NCI-H345 treated with DMSO at 0.1 percent for 48 hours (cell line): ENCODE results near the gene CD151.

ENCODE experiments used
- DNase-seq: peaks from one replicate; lab custom pipeline; 2025; ENCODE audit not compliant: unreplicated experiment; lab: John Stamatoyannopoulos, UW

CD151 gene

GRCh38 chr11:869399-870126 lies 36.8 kb downstream of the CD151 start:
- no peak for DNase-seq

- DNase-seq = no peak
Observed at GRCh38 chr11:870127-870413, 37.3 kb downstream of the CD151 start.

GRCh38 chr11:870418-870817 lies 37.7 kb downstream of the CD151 start:
- no peak for DNase-seq

GRCh38 chr11:871472-871871 lies 38.7 kb downstream of the CD151 start:
- no peak for DNase-seq

DNA sequence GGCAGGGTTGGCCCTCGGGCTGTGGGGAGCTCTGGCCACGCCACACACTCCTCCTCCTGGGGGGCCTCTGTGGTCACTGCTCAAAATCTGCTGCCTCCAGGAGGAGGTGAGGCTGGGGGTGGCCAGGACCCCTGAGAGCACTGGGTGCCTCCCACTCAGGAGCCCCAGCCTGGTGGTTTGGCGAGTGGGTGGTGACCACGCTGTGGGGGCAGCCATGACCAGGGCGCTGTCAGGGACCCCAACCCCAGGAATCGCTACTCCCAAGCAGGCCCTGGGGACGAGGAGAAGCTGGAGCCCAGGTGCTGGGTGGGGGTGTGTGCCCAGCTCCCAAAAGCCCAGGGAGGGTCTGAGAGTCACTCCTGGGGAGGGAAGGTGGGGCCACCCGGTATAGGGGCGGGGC lies 40.0 kb downstream of the CD151 start:
- no peak for DNase-seq

GRCh38 chr11:873706-874105 lies 41.0 kb downstream of the CD151 start:
- DNase-seq = no peak

- DNase-seq = no peak
Observed at GRCh38 chr11:875203-875602, 42.5 kb downstream of the CD151 start.

DNA sequence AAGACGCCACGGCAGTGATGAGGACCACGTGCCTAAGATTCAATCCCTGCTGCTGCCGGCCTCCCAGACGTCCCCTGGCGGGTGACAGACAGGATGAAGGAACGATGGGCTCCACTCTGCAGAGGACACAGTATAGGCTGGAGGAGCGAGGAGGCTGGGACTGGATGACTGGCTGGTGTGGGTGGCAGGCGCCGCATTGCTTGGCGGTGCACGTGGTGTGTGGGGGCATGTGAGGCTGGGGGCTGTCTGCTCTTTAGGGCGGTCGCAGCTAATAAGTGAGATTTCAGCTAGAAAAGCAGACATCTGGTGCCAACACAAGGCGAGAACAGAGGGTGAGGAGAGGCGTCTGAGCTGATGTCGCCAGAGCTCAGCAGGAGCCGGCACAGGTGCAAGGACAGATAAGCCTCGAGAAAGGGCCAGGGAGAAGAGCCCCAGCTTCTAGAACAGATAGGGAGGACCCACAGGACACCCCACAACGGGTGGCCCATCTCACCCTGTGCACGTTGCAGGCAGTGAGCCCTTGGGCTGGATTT lies 43.1 kb downstream of the CD151 start:
- DNase-seq = no peak

GRCh38 chr11:876545-876944 lies 43.8 kb downstream of the CD151 start:
- DNase-seq = no peak

DNA sequence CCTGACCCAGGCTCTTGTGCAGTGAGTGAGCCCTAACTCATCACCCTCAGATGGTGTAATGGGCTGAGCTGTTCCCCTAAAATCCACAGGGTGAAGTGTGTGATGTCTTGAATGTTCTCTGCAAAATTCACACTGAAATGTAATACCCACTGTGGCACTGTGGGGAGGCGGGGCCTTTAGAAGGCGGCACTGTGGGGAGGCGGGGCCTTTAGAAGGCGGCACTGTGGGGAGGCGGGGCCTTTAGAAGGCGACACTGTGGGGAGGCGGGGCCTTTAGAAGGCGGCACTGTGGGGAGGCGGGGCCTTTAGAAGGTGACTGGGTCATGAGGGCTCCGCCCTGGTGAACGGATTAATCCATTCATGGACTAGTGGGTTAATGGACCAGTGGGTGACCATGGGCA lies 44.8 kb downstream of the CD151 start:
- DNase-seq = no peak

- no peak for DNase-seq
Observed at GRCh38 chr11:880447-880846, 47.7 kb downstream of the CD151 start.

DNA sequence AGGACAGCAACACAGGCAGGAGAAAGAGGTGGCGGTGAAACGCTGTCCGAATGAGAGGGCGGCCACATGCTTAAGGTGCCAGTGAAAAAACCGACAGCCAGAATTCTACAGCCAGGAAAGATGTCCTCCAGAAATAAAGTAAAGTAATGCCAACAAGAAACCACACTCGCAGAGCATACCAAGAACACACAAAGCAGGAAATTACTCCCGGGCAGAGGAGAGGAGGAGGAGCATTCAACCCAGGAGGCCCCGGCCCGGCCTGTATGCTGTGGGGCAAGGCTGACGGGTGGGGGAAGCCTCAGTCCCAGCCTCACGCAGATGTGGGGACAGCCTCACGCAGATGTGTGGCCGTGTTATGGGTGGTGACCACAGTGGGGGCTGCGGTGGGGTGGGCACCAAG lies 49.8 kb downstream of the CD151 start:
- DNase-seq = no peak

DNA sequence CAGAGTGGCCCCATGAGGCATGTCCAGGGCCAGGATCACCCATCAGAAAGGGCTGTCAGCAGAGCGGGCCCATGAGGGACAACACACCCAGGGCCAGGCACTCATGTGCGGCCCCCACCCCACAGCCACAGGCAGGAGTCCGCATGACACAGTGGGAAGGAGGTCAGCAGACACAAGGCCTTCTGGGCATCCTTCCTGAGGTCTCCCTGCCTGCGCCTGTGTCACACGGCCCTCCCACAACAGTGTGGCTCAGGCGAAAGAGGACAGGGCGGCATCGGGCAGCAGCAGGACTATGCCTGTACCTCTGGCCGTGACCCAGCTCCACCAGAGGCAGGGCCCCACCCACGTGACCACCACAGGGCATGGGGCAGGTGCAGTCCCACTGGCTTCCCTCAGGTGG lies 50.8 kb downstream of the CD151 start:
- DNase-seq = no peak

GRCh38 chr11:884578-885070 lies 51.9 kb downstream of the CD151 start:
- no peak for DNase-seq

DNA sequence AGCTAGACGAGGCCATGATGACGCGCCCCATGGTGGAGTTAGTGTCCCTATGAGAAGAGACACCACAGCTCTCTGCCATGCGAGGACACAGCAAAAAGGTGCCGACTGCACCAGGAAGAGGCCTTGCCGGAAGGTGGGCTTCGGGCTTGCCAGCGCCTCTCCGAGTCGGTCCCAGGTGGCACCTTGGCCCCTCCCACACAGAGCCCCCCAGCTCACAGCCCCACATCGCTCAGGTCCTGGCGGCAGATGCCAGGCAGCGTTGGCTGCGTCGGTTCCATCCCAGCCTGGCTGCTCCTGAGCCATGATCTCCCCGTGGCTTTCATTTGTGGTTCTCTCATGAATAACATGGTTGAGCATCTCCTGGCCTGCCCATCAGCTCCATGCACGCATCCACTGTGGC lies 53.8 kb downstream of the CD151 start:
- no peak for DNase-seq

DNA sequence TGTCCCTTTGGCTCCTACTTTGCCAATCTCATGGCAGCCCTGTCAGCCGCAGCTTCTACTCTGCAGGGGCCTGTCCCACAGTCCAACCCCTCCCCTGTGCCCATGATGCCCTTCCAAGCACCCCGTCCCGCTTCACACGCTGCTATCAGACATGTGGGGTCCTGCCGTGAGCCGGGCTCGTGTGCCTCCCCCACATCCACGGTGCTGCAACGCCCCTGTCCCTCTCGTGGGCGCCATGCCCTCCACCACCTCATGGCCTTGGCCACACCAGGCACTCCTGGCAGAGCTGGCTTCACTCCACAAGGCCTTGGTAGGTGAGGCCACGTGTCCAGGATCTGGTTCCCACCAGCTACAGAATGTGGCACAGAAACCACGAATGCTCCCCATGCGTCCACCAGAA lies 54.8 kb downstream of the CD151 start:
- no peak for DNase-seq
